PC-3 (cell line): ENCODE results near the gene TARS3.

Source experiments
- EZH2 ChIP-seq: fragments of 300-600 bp; sonication (generic); IDR thresholded peaks from one replicate; pipeline ENCODE4 v1.6.1; 2017; ENCODE audit warnings: antibody characterized with exemption, mild to moderate bottlenecking, low read length; ENCODE audit not compliant: unreplicated experiment
- EZH2phosphoT487 ChIP-seq: fragments of 300-600 bp; sonication (generic); IDR thresholded peaks from 2 replicates; pipeline ENCODE4 v1.6.1; 2018; ENCODE audit warnings: mild to moderate bottlenecking, antibody characterized with exemption, low read length, borderline replicate concordance
- TF ChIP-seq, protein P1 (sequence below): fragments of 300-600 bp; sonication (generic); conservative IDR thresholded peaks from 2 replicates; pipeline ENCODE4 v1.5.1; 2017; ENCODE audit warnings: antibody characterized with exemption, low read depth, mild to moderate bottlenecking, low read length

DNA sequence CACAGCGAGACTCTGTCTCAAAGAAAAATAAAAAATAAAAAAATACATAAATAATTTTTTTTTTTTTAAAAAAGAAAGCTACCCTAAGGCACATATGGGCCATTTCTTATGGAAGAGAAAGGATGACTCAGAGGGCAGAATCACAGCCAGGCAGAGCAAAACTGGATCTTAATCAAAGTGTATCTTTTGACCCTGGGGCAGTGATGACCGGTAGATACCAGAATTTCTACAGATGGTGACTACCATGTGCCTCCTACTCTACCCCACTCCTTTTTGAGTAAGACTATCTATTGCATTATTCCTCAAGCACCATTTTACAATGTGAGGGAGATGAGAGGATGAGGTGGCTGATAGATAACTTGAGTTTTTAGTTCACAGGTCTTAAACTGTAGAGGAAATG, 26.0 kb downstream of the TARS3 start:
- TF ChIP-seq, protein P1, sequence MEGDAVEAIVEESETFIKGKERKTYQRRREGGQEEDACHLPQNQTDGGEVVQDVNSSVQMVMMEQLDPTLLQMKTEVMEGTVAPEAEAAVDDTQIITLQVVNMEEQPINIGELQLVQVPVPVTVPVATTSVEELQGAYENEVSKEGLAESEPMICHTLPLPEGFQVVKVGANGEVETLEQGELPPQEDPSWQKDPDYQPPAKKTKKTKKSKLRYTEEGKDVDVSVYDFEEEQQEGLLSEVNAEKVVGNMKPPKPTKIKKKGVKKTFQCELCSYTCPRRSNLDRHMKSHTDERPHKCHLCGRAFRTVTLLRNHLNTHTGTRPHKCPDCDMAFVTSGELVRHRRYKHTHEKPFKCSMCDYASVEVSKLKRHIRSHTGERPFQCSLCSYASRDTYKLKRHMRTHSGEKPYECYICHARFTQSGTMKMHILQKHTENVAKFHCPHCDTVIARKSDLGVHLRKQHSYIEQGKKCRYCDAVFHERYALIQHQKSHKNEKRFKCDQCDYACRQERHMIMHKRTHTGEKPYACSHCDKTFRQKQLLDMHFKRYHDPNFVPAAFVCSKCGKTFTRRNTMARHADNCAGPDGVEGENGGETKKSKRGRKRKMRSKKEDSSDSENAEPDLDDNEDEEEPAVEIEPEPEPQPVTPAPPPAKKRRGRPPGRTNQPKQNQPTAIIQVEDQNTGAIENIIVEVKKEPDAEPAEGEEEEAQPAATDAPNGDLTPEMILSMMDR = no peak
- TF ChIP-seq EZH2 = no peak
- TF ChIP-seq EZH2phosphoT487 = no peak
